AG20443 (cell line): Measurements from ENCODE around the gene C2CD4C.
"Not testable (repeated sequence)": the region's sequence is repeated elsewhere in the genome, so short reads cannot be mapped to it uniquely, and the experiment has no call there.

Experiments
- DNase-seq: peaks from one replicate; pipeline ENCODE4 v3.0.0; 2012; ENCODE audit warnings: low spot score, mixed read lengths

C2CD4C gene

GRCh38 chr19:439167-439900 is 30.4 kb upstream of the C2CD4C start:
- DNase-seq = no peak

GRCh38 chr19:438416-438958 is 29.5 kb upstream of the C2CD4C start:
- no peak for DNase-seq

GRCh38 chr19:437041-437440 is 28.1 kb upstream of the C2CD4C start:
- no peak for DNase-seq

GRCh38 chr19:436413-436950 is 27.5 kb upstream of the C2CD4C start:
- no peak for DNase-seq

GRCh38 chr19:435707-436412 is 26.9 kb upstream of the C2CD4C start:
- DNase-seq = no peak

GRCh38 chr19:435056-435706 is 26.2 kb upstream of the C2CD4C start:
- DNase-seq = no peak

GRCh38 chr19:434152-434960 is 25.4 kb upstream of the C2CD4C start:
- no peak for DNase-seq

- no peak for DNase-seq
These were observed 21.8 kb upstream of the C2CD4C start for GRCh38 chr19:430701-431100.

- DNase-seq = no peak
These were observed 19.2 kb upstream of the C2CD4C start for GRCh38 chr19:428149-428548.

- not testable (repeated sequence) for DNase-seq
These were observed 18.7 kb upstream of the C2CD4C start for GRCh38 chr19:427675-428074.

GRCh38 chr19:426725-427445 is 17.9 kb upstream of the C2CD4C start:
- DNase-seq = no peak

GRCh38 chr19:425056-425455 is 16.1 kb upstream of the C2CD4C start:
- DNase-seq = no peak

- no peak for DNase-seq
These were observed 15.6 kb upstream of the C2CD4C start for GRCh38 chr19:424546-424945.

- DNase-seq = no peak
These were observed 14.9 kb upstream of the C2CD4C start for GRCh38 chr19:423691-424466.

GRCh38 chr19:422917-423226 is 13.9 kb upstream of the C2CD4C start:
- DNase-seq = not testable (repeated sequence)

GRCh38 chr19:422213-422916 is 13.4 kb upstream of the C2CD4C start:
- DNase-seq = no peak

GRCh38 chr19:419721-420515 is 11.0 kb upstream of the C2CD4C start:
- DNase-seq = no peak

GRCh38 chr19:418761-419671 is 10.1 kb upstream of the C2CD4C start:
- DNase-seq = no peak
